GM18907 (cell line): ENCODE data around the gene P4HB.
A peak's percentile ranks its signal among the peaks of the same experiment; 100 is the strongest.

Source experiments
- ATAC-seq: cut with Tn5 transposase; IDR thresholded peaks from one replicate; pipeline ENCODE4 v1.9.1; 2021; ENCODE audit warnings: mild to moderate bottlenecking, moderate library complexity; ENCODE audit not compliant: unreplicated experiment

P4HB gene

GRCh38 chr17:81859906-81860755, at the start of gene P4HB:
Gene P4HB (minus strand): TSS chr17:81860535. CDS start chr17:81860471, 64 bp downstream.
- ATAC-seq, result peak; percentile 6

GRCh38 chr17:81909231-81909630, 48.9 kb upstream of the P4HB start:
- ATAC-seq, result no peak

GRCh38 chr17:81908793-81909192, 48.5 kb upstream of the P4HB start:
- no peak for ATAC-seq

- no peak for ATAC-seq
Observed at GRCh38 chr17:81907219-81908145, 47.1 kb upstream of the P4HB start.

- no peak for ATAC-seq
Observed at GRCh38 chr17:81906476-81907218, 46.3 kb upstream of the P4HB start.

- no peak for ATAC-seq
Observed at GRCh38 chr17:81905993-81906392, 45.7 kb upstream of the P4HB start.

- ATAC-seq, result no peak
Observed at GRCh38 chr17:81905424-81905875, 45.1 kb upstream of the P4HB start.

GRCh38 chr17:81904600-81905423, 44.5 kb upstream of the P4HB start:
- ATAC-seq, result no peak

- no peak for ATAC-seq
Observed at GRCh38 chr17:81903896-81904599, 43.7 kb upstream of the P4HB start.

- ATAC-seq, result no peak
Observed at GRCh38 chr17:81903415-81903831, 43.1 kb upstream of the P4HB start.

GRCh38 chr17:81902653-81903414, 42.5 kb upstream of the P4HB start:
- no peak for ATAC-seq

- no peak for ATAC-seq
Observed at GRCh38 chr17:81902023-81902652, 41.8 kb upstream of the P4HB start, which contains the start of gene NPB. Gene NPB (plus strand): TSS chr17:81902238. CDS start chr17:81902278, 40 bp downstream.

GRCh38 chr17:81901167-81902022, 41.1 kb upstream of the P4HB start:
- no peak for ATAC-seq

GRCh38 chr17:81900181-81900820, 40.0 kb upstream of the P4HB start:
- no peak for ATAC-seq

GRCh38 chr17:81899514-81900166, 39.3 kb upstream of the P4HB start:
- ATAC-seq, result no peak

- ATAC-seq, result no peak
Observed at GRCh38 chr17:81898885-81899284, 38.5 kb upstream of the P4HB start.
